ENCODE results near the gene SWT1. TPM values are rescaled to one million over a fixed set of nuclear protein-coding genes. Genes with fewer than 3 reads are reported as not detected.

Gene SWT1
- total and polyA plus RNA-seq, 2 of the 13 experiments (the other 11 are each of a cell fraction or from before 2014, with no cell fraction given), result 1.7 to 2.5 TPM

GRCh38 chr1:185280589-185280988 lies 123.6 kb downstream of the SWT1 start (continued):
- TF ChIP-seq ZNF326 (CRISPR knock-in tag; IDR thresholded peaks at IDR 0.05; ENCODE audit: borderline replicate concordance), result no peak
- no peak for TF ChIP-seq ZNF501 (CRISPR knock-in tag; IDR thresholded peaks at IDR 0.05)

DNA sequence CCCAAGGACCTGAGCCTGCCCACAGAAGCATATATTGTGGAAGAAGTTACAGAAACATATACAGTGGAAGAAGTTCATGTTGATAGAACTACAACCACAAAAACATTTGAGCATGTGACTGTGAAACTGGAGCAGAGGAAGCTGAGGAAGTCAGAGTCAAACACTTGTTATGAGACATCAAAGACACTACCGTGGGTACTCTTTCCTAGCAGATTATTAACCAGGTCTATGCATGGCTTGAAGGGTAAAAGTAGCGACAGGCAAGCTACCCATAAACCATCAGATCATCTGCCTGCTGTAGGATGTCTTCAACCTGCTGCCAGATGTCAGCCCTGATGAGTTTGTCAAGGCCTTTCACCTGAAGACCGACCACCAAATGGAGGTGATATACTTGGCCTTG lies 124.3 kb downstream of the SWT1 start:
- intact Hi-C loops (cut with micrococcal nuclease; ENCODE audit: unreplicated experiment), result loop anchor here (1.0 kb wide), 1 partner anchor 8 kb away; no protein-coding TSS in a partner anchor
- Histone ChIP-seq H3K9ac (ENCODE audit: insufficient read depth, low read depth, low read length) (no peak overlapping the region), H3K79me2 (ENCODE audit: insufficient read depth, low read length) (no peaks in the 10 kb centered on the region), H2AFZ (ENCODE audit: low read length) (no peak overlapping the region), H3K27ac (ENCODE audit: extremely low read length, insufficient read depth, low read length) (no peak overlapping the region), H3K4me2 (ENCODE audit: low read depth, low read length) (peak overlapping the region; percentile 46), H3K4me1 (ENCODE audit: insufficient read depth, low read length) (peaks cover 23% of the 10 kb centered on the region), H4K20me1 (ENCODE audit: insufficient read depth, low read length) (no peaks in the 10 kb centered on the region), H3K27me3 (ENCODE audit: control insufficient read depth in 1 of 2, insufficient read depth in 2 of 2, low read length in 2 of 2) (no peaks in the 10 kb centered on the region), H3K4me3 (replicated peaks in 1 of 3; ENCODE audit: insufficient read depth in 1 of 3, low read depth in 2 of 3, low read length in 3 of 3) (no peak overlapping the region), H3K9me3 (ENCODE audit: low read length) (no peaks in the 10 kb centered on the region), H3K36me3 (replicated peaks in 1 of 2; ENCODE audit: control insufficient read depth in 1 of 2, insufficient read depth in 2 of 2, low read length in 2 of 2) (no peaks in the 10 kb centered on the region)
- DNase-seq (ENCODE audit: low spot score) (peak; percentile 85), FAIRE-seq (peak; percentile 78), ATAC-seq (peak; percentile 95)
- BruUV-seq (replicated peaks), result no TSS peak
- ChIA-PET POLR2A (interaction anchor here (0.7 to 1.1 kb wide), 3 partner anchors 20 to 124 kb away, joined by 3 to 9 read pairs (median 4); partner anchors contain the start of genes IVNS1ABP and SWT1), CTCF (ENCODE audit: low intra/inter-chr PET ratio, low total read pairs) (no interaction called here)
- in situ Hi-C loops (cut with HindIII; ENCODE audit: extremely low pct_ligation_motif_present, low pct_unique_long_range_greater_than_20kb), result no loop called here
- 10% methylated on average over 3 of the region's 3 CpGs for WGBS (ENCODE audit: low lambda C conversion rate)
- peak; percentile 74 for TF ChIP-seq TCF7 (IDR thresholded peaks at IDR 0.05; ENCODE audit: low read depth)
- 0 out of 2 replicates have a peak, but pooled peaks have one; percentile 23 for TF ChIP-seq ZNF614 (CRISPR knock-in tag; IDR thresholded peaks at IDR 0.05; ENCODE audit: borderline replicate concordance)
- TF ChIP-seq HMG20A (CRISPR knock-in tag; IDR thresholded peaks at IDR 0.05; ENCODE audit: borderline replicate concordance), result 0 out of 2 replicates have a peak, but pooled peaks have one; percentile 62
- TF ChIP-seq RFXANK (CRISPR knock-in tag; IDR thresholded peaks at IDR 0.05), result 0 out of 2 replicates have a peak, but pooled peaks have one; percentile 42
- TF ChIP-seq SIX4 (CRISPR knock-in tag; IDR thresholded peaks at IDR 0.05), result peak; percentile 58; the same call in 1 of the 2 replicates
- TF ChIP-seq RARA (CRISPR knock-in tag; IDR thresholded peaks at IDR 0.05), result no peak
- peak; percentile 33; the same call in 1 of the 2 replicates for TF ChIP-seq ZNF331 (CRISPR knock-in tag; IDR thresholded peaks at IDR 0.05)
- TF ChIP-seq NR2F6 (IDR thresholded peaks at IDR 0.05), result no peak
- TF ChIP-seq NR2F6 (CRISPR knock-in tag; IDR thresholded peaks at IDR 0.05), result peak; percentile 19; the same call in 1 of the 2 replicates
- TF ChIP-seq ZNF414 (CRISPR knock-in tag; IDR thresholded peaks at IDR 0.05), result no peak
- TF ChIP-seq SSRP1 (CRISPR knock-in tag; IDR thresholded peaks at IDR 0.05), result no peak
- TF ChIP-seq ZNF562 (CRISPR knock-in tag; IDR thresholded peaks at IDR 0.05; ENCODE audit: borderline replicate concordance), result no peak
- 0 out of 2 replicates have a peak, but pooled peaks have one; percentile 15 for TF ChIP-seq ZNF24 (IDR thresholded peaks at IDR 0.05)
- no peak for TF ChIP-seq ATM (IDR thresholded peaks at IDR 0.05; ENCODE audit: borderline replicate concordance)
- TF ChIP-seq LCORL (IDR thresholded peaks at IDR 0.05), result no peak
- peak; percentile 32; the same call in 1 of the 2 replicates for TF ChIP-seq LCORL (CRISPR knock-in tag; IDR thresholded peaks at IDR 0.05)
- TF ChIP-seq, protein P1, sequence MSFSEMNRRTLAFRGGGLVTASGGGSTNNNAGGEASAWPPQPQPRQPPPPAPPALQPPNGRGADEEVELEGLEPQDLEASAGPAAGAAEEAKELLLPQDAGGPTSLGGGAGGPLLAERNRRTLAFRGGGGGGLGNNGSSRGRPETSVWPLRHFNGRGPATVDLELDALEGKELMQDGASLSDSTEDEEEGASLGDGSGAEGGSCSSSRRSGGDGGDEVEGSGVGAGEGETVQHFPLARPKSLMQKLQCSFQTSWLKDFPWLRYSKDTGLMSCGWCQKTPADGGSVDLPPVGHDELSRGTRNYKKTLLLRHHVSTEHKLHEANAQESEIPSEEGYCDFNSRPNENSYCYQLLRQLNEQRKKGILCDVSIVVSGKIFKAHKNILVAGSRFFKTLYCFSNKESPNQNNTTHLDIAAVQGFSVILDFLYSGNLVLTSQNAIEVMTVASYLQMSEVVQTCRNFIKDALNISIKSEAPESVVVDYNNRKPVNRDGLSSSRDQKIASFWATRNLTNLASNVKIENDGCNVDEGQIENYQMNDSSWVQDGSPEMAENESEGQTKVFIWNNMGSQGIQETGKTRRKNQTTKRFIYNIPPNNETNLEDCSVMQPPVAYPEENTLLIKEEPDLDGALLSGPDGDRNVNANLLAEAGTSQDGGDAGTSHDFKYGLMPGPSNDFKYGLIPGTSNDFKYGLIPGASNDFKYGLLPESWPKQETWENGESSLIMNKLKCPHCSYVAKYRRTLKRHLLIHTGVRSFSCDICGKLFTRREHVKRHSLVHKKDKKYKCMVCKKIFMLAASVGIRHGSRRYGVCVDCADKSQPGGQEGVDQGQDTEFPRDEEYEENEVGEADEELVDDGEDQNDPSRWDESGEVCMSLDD (CRISPR knock-in tag; IDR thresholded peaks at IDR 0.05; ENCODE audit: borderline replicate concordance), result no peak
- no peak for TF ChIP-seq PRMT3 (CRISPR knock-in tag; IDR thresholded peaks at IDR 0.05; ENCODE audit: borderline replicate concordance, low read depth)
- peak; percentile 35; the same call in 1 of the 2 replicates for TF ChIP-seq ETV5 (CRISPR knock-in tag; IDR thresholded peaks at IDR 0.05; ENCODE audit: borderline replicate concordance)
- TF ChIP-seq, protein P2, sequence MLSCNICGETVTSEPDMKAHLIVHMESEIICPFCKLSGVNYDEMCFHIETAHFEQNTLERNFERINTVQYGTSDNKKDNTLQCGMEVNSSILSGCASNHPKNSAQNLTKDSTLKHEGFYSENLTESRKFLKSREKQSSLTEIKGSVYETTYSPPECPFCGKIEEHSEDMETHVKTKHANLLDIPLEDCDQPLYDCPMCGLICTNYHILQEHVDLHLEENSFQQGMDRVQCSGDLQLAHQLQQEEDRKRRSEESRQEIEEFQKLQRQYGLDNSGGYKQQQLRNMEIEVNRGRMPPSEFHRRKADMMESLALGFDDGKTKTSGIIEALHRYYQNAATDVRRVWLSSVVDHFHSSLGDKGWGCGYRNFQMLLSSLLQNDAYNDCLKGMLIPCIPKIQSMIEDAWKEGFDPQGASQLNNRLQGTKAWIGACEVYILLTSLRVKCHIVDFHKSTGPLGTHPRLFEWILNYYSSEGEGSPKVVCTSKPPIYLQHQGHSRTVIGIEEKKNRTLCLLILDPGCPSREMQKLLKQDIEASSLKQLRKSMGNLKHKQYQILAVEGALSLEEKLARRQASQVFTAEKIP (CRISPR knock-in tag; IDR thresholded peaks at IDR 0.05; ENCODE audit: borderline replicate concordance), result no peak

Data from HepG2 (cell line).